ENCODE results near the gene PTPRM.

GRCh38 chr18:7729868-7730267, 162.8 kb downstream of the PTPRM start:
- no peak for TF ChIP-seq CTCF (conservative IDR thresholded peaks at IDR 0.05; ENCODE audit: low read depth, low read length)
- TF ChIP-seq SMC3 (IDR thresholded peaks at IDR 0.05; ENCODE audit: low read depth, low read length) = no peak
- no peak for TF ChIP-seq POLR2A (IDR thresholded peaks at IDR 0.05; ENCODE audit: low read depth, low read length)
- no peak for TF ChIP-seq FOS (IDR thresholded peaks at IDR 0.05; ENCODE audit: low read depth, low read length)
- TF ChIP-seq CEBPB (IDR thresholded peaks at IDR 0.05; ENCODE audit: low read depth, low read length) = no peak
